ENCODE data around the gene ATP2A1.
A peak's percentile ranks its signal among the peaks of the same experiment; 100 is the strongest.

ATP2A1 gene

GRCh38 chr16:28930203-28930602, 51.9 kb downstream of the ATP2A1 start:
- peak overlapping the region; percentile 72 for H3K27ac ChIP-seq (replicated peaks)
- TF ChIP-seq REST (IDR thresholded peaks at IDR 0.05; ENCODE audit: insufficient replicate concordance, low read depth) = no peak
- TF ChIP-seq SPI1 (IDR thresholded peaks at IDR 0.05; ENCODE audit: borderline replicate concordance, low read depth) = no peak
- no peak for TF ChIP-seq GABPA (IDR thresholded peaks at IDR 0.05; ENCODE audit: low read depth)
- no peak for TF ChIP-seq POLR2AphosphoS5 (IDR thresholded peaks at IDR 0.05; ENCODE audit: low read depth)
- TF ChIP-seq CTCF (IDR thresholded peaks at IDR 0.05; ENCODE audit: insufficient read depth, low read length) = no peak
- no peak overlapping the region for H3K4me3 ChIP-seq (replicated peaks; ENCODE audit: insufficient read depth, low read length)
- DNase-seq (ENCODE audit: low read depth in 1 of 2, low spot score in 1 of 2) = no peak
- H3K27me3 ChIP-seq (ENCODE audit: insufficient read depth, poor library complexity, severe bottlenecking) = no peaks in the 10 kb centered on the region

GRCh38 chr16:28930652-28931051, 52.4 kb downstream of the ATP2A1 start:
- Histone ChIP-seq H3K4me3 (replicated peaks; ENCODE audit: insufficient read depth, low read length) (no peak overlapping the region), H3K27me3 (ENCODE audit: insufficient read depth, poor library complexity, severe bottlenecking) (no peaks in the 10 kb centered on the region), H3K27ac (replicated peaks) (peak overlapping the region; percentile 72)
- DNase-seq (ENCODE audit: low read depth in 1 of 2, low spot score in 1 of 2) = peak in 1 of 2 experiments; percentile 86
- TF ChIP-seq SPI1 (IDR thresholded peaks at IDR 0.05; ENCODE audit: borderline replicate concordance, low read depth) = peak; percentile 95
- TF ChIP-seq REST (IDR thresholded peaks at IDR 0.05; ENCODE audit: insufficient replicate concordance, low read depth) = no peak
- peak; percentile 33; the same call in 1 of the 2 replicates for TF ChIP-seq POLR2AphosphoS5 (IDR thresholded peaks at IDR 0.05; ENCODE audit: low read depth)

GRCh38 chr16:28931801-28932225, 53.5 kb downstream of the ATP2A1 start, which contains the start of gene CD19:
Gene CD19 (plus strand): TSS chr16:28931971. CDS start chr16:28932001, 30 bp downstream.
- peak within 1 kb of the TSS; percentile 72 for H3K27ac ChIP-seq (replicated peaks)
- TF ChIP-seq SPI1 (IDR thresholded peaks at IDR 0.05; ENCODE audit: borderline replicate concordance, low read depth) (no peak), POLR2AphosphoS5 (IDR thresholded peaks at IDR 0.05; ENCODE audit: low read depth) (no peak), REST (IDR thresholded peaks at IDR 0.05; ENCODE audit: insufficient replicate concordance, low read depth) (no peak), CTCF (IDR thresholded peaks at IDR 0.05; ENCODE audit: insufficient read depth, low read length) (no peak), GABPA (IDR thresholded peaks at IDR 0.05; ENCODE audit: low read depth) (no peak)
- no peak within 1 kb of the TSS for H3K4me3 ChIP-seq (replicated peaks; ENCODE audit: insufficient read depth, low read length)
- no peaks in the 10 kb centered on the region for H3K27me3 ChIP-seq (ENCODE audit: insufficient read depth, poor library complexity, severe bottlenecking)
- no peak for DNase-seq (ENCODE audit: low read depth in 1 of 2, low spot score in 1 of 2)

All from HL-60 (cell line).